Stomach (tissue), 4 donors: ENCODE measurements around the gene NBEAL2.

ENCODE experiments used
- POLR2A ChIP-seq, 4 donors: fragments of 450-650 bp; IDR thresholded peaks; one replicate each; pipeline ENCODE4 v1.6.1; 2016; ENCODE audit warnings: antibody characterized with exemption in 4 of 4, control low read depth in 2 of 4, mild to moderate bottlenecking in 1 of 4, moderate library complexity in 1 of 4
- TF ChIP-seq, protein P1 (sequence below), 7 experiments: fragments of 450-650 bp in 4 of 7; fragments of 200-600 bp in 3 of 7; sonication (generic) in 3 of 7; IDR thresholded peaks; one replicate each; pipeline ENCODE4 v1.5.1; 2016 to 2019; ENCODE audit warnings: antibody characterized with exemption in 7 of 7, control low read depth in 2 of 7, mild to moderate bottlenecking in 1 of 7

DNA sequence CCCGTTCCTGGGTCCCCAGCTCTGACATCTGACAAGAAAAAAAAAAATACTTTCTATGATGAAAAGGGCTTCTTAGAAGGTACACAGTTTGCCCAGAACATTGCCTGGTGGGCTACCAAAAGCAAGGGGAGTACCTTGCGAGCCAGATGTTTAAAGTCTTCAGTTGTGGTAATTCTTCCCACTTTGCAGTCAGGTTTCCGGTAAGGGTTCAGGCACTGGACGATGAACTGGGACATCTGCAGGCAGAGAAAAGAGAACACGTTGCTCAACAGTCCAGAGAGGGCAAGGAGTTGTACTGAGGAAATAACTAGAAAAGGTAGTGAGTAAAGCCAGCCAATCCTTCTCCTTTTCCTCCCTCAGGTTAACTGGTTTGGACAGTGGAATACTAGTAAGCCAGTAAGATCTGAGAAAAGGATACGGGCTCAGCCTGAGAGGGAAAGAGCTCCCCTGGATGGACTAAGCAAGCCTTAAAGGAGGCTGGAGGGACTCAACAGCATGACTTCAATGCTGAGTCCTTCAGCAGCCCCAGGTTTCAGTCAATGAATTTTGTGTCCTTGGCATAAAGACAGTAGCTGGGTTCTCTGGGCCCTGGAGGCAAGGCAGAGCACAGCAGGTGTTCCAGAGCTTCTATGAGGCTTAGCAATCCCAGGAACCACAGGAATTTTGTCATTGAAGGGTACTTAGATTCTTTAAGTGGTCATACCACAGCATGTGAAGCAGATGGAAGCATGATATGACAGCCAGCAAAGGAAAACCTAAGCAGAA, 38.2 kb downstream of the NBEAL2 start:
- TF ChIP-seq, protein P1, sequence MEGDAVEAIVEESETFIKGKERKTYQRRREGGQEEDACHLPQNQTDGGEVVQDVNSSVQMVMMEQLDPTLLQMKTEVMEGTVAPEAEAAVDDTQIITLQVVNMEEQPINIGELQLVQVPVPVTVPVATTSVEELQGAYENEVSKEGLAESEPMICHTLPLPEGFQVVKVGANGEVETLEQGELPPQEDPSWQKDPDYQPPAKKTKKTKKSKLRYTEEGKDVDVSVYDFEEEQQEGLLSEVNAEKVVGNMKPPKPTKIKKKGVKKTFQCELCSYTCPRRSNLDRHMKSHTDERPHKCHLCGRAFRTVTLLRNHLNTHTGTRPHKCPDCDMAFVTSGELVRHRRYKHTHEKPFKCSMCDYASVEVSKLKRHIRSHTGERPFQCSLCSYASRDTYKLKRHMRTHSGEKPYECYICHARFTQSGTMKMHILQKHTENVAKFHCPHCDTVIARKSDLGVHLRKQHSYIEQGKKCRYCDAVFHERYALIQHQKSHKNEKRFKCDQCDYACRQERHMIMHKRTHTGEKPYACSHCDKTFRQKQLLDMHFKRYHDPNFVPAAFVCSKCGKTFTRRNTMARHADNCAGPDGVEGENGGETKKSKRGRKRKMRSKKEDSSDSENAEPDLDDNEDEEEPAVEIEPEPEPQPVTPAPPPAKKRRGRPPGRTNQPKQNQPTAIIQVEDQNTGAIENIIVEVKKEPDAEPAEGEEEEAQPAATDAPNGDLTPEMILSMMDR (IDR thresholded peaks at IDR 0.05): no peak
- TF ChIP-seq POLR2A (IDR thresholded peaks at IDR 0.05): no peak
